Thoracic aorta (tissue), 2 donors: ENCODE measurements around the gene CTIF. TPM values are rescaled to one million over a fixed set of nuclear protein-coding genes. Genes with fewer than 3 reads are reported as not detected.
A peak's percentile ranks its signal among the peaks of the same experiment; 100 is the strongest.

Experiments used
- ATAC-seq: fragments of 150-250 bp; one replicate; pipeline ENCODE4 v1.8.0; 2017; ENCODE audit warnings: low read depth; ENCODE audit not compliant: insufficient number of reproducible peaks, low FRiP score
- DNase-seq: peaks from one replicate; pipeline ENCODE4 v3.0.0-alpha.2; 2020; ENCODE audit warnings: low spot score
- H3K27ac ChIP-seq, 2 donors: fragments of 200-600 bp; sonication (generic); 1 replicate in 1 of 2; 2 replicates in 1 of 2; pipeline ENCODE4 v1.5.1; 2016; ENCODE audit warnings: mild to moderate bottlenecking in 2 of 2, moderate library complexity in 2 of 2
- H3K27me3 ChIP-seq: fragments of 200-600 bp; sonication (generic); replicated peaks from 2 replicates; pipeline ENCODE4 v1.6.0; 2016; ENCODE audit warnings: mild to moderate bottlenecking; ENCODE audit not compliant: insufficient read depth
- H3K36me3 ChIP-seq: fragments of 200-600 bp; sonication (generic); one replicate; pipeline ENCODE4 v1.5.1; 2016
- H3K4me1 ChIP-seq, 2 donors: fragments of 200-600 bp; sonication (generic); 1 replicate in 1 of 2; 2 replicates in 1 of 2; pipeline versions ENCODE4 v1.5.1 to v1.6.0; 2016; ENCODE audit warnings: low read depth in 2 of 2, mild to moderate bottlenecking in 1 of 2; ENCODE audit not compliant: control insufficient read depth in 1 of 2
- H3K4me3 ChIP-seq: fragments of 200-600 bp; sonication (generic); 2 replicates; pipeline ENCODE4 v1.5.1; 2016; ENCODE audit warnings: mild to moderate bottlenecking
- H3K9me3 ChIP-seq: fragments of 200-600 bp; sonication (generic); 2 replicates; pipeline ENCODE4 v1.5.1; 2016
- total RNA-seq, 2 donors: library from RNA; depleted of rRNA; stranded (reverse); fragments of >200 nt; gene quantifications; one replicate each; pipeline versions ENCODE4 v1.1.0 to v1.2.3, GENCODE V29; 2016
- TF ChIP-seq, protein P1 (sequence below): fragments of 200-600 bp; sonication (generic); IDR thresholded peaks from one replicate; pipeline ENCODE4 v1.5.1; 2019; ENCODE audit warnings: antibody characterized with exemption

Gene CTIF
- total RNA-seq, 2 donors from 2014 or later: 63.3 to 125 TPM

DNA sequence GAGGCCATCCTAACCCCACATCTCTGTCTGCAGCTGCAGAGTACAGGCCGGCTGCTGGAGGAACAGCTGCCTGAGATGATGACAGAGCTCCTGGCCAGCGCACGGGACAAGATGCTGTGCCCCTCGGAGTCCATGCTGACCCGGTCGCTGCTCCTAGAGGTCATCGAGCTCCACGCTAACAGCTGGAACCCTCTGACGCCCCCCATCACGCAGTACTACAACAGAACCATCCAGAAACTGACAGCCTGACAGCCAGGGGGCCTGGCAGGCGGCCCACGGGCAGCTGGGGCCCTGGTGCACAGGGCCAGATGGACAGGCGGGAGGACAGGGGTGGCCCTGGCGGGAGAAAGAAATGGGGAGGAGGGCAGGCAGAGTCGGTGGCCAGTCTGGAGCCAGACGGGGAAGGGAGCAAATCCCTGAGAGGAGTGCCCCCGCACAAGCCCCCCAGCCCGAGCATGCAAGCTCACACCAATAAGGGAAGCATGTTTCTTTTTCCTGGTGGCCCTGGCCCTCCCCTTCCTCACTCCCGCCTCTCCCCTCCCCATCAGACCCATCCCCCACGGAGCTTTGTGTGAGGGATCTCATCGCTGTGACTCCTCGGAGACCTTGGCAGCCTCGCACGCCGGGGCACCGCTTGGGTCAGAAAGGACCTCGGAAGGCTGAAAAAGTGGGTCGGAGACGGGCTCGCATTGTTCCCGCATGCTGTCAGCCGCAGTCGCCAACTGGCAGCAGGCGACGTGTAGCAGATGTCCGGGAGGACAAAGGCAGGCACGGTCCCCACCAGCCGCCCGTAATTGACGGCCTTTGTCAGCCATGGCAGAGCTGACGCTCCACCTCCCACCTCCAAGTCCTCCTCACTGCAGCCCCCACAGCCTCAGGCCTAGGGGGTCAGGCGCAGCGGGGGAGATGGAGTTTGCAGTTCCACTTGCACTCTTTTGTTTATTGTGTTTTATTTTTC lies 320.8 kb downstream of the CTIF start:
- ATAC-seq: no peak
- H3K4me1 ChIP-seq: peaks cover 0 to 19% of the 10 kb centered on the region in 2 donors
- H3K4me3 ChIP-seq: no peak overlapping the region
- TF ChIP-seq, protein P1, sequence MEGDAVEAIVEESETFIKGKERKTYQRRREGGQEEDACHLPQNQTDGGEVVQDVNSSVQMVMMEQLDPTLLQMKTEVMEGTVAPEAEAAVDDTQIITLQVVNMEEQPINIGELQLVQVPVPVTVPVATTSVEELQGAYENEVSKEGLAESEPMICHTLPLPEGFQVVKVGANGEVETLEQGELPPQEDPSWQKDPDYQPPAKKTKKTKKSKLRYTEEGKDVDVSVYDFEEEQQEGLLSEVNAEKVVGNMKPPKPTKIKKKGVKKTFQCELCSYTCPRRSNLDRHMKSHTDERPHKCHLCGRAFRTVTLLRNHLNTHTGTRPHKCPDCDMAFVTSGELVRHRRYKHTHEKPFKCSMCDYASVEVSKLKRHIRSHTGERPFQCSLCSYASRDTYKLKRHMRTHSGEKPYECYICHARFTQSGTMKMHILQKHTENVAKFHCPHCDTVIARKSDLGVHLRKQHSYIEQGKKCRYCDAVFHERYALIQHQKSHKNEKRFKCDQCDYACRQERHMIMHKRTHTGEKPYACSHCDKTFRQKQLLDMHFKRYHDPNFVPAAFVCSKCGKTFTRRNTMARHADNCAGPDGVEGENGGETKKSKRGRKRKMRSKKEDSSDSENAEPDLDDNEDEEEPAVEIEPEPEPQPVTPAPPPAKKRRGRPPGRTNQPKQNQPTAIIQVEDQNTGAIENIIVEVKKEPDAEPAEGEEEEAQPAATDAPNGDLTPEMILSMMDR: no peak
- H3K27ac ChIP-seq: no peak overlapping the region
- no peaks in the 10 kb centered on the region for H3K9me3 ChIP-seq
- no peak for DNase-seq
- H3K36me3 ChIP-seq: peaks cover 14% of the 10 kb centered on the region
- H3K27me3 ChIP-seq: no peaks in the 10 kb centered on the region

DNA sequence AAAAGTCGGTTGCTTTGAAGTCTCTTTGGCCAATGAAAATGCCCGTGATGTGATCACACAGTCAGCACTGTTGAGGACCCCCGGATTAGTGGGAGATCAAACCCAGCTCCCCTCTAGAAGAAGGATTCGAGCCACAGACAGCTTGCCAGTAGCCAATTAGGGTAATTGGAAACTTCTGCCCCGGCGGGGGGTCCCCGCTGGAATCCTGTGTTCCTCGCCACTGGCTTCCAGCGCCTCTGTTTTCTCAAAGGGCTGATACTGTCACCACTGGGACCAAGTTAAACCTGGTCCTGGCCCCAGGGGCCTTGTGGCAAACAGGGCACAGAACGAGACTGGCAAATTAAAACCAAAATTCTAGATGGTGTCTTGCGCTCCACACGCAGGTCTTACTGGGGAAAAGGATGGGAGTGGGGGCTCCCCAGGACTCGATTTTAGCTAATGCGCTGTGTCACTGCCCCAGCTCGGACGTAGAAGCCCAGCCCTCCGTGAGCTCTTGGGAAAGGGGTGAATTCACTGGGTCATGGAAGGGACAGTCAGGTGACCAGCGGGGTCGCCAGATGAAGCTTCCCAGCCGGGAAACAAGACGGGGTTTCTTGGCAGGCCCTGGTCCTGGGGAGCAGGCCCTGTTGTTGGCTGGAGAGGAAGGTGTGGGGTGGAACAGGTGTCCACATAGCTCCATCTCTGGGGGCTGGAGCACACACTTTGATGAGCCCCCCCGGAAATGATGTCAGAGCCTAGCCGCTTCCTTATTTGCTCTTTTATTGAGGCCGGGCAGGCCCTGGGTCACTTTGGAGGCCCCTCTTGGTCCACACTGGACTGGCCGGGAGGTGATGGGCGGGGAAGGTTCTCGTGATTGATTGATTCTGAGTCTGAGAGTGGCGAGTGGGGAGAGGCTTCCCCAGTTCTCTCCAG lies 321.7 kb downstream of the CTIF start:
- no peak overlapping the region for H3K27ac ChIP-seq
- DNase-seq: no peak
- no peak overlapping the region for H3K4me3 ChIP-seq
- peaks cover 14% of the 10 kb centered on the region for H3K36me3 ChIP-seq
- peaks cover 0 to 19% of the 10 kb centered on the region in 2 donors for H3K4me1 ChIP-seq
- H3K9me3 ChIP-seq: no peaks in the 10 kb centered on the region
- TF ChIP-seq, protein P1: no peak
- no peak for ATAC-seq
- no peaks in the 10 kb centered on the region for H3K27me3 ChIP-seq

- Histone ChIP-seq H3K9me3 (no peaks in the 10 kb centered on the region), H3K4me3 (no peak overlapping the region), H3K27ac (no peak overlapping the region), H3K4me1 (peaks cover 0 to 25% of the 10 kb centered on the region in 2 donors), H3K36me3 (peaks cover 14% of the 10 kb centered on the region), H3K27me3 (no peaks in the 10 kb centered on the region)
- TF ChIP-seq, protein P1: no peak
- ATAC-seq (no peak), DNase-seq (no peak)
Observed at GRCh38 chr18:48861181-48861708, 322.4 kb downstream of the CTIF start.

DNA sequence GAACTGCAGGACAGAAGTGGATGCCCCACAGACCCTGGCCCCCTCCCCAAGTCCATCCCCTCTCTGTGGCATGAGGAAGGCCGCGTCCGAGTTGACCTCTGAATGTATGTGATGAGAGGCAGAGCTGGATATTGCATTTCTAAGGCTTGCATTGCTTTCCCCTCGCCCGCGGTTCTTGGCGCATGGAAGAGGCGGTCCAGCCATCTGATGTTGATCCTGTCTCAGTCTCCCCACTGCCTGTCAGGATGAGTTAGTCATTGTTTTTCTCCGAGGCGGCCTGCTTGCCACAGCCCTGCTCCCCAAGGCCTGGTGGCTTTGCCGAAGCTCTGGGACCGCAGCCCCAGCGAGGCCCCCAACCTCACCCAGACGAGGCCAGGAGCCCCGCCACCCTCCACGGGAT lies 323.3 kb downstream of the CTIF start:
- no peak for DNase-seq

More for the DNA sequence above, 323.3 kb downstream of the CTIF start:
- Histone ChIP-seq H3K36me3 (peaks cover 14% of the 10 kb centered on the region), H3K4me3 (no peak overlapping the region), H3K27me3 (no peaks in the 10 kb centered on the region), H3K4me1 (peaks cover 0 to 34% of the 10 kb centered on the region in 2 donors), H3K27ac (peak overlapping the region; percentile 11 to 46), H3K9me3 (no peaks in the 10 kb centered on the region)
- TF ChIP-seq, protein P1: no peak
- ATAC-seq: no peak
